ENCODE data around the gene ST8SIA6.
"Not testable (repeated sequence)": the region's sequence is repeated elsewhere in the genome, so short reads cannot be mapped to it uniquely, and the experiment has no call there.

The ST8SIA6 gene

GRCh38 chr10:17455015-17455520, 673 bp upstream of the ST8SIA6 start:
- Histone ChIP-seq H3K9me3 (ENCODE audit: low read length) (peaks cover 4% of the 10 kb centered on the region), H3K4me3 (ENCODE audit: low read depth in 1 of 2, low read length in 2 of 2) (peak overlapping the region in 1 of 2 donors; percentile 1), H3K9ac (ENCODE audit: low read length) (no peak overlapping the region), H3K4me1 (ENCODE audit: insufficient read depth, low read length) (no peaks in the 10 kb centered on the region), H3K36me3 (ENCODE audit: insufficient read depth, low read length) (no peaks in the 10 kb centered on the region), H3K27ac (ENCODE audit: low read depth, low read length) (no peak overlapping the region), H3K27me3 (ENCODE audit: control insufficient read depth in 1 of 2, insufficient read depth in 2 of 2, low read length in 2 of 2) (peaks cover 13 to 32% of the 10 kb centered on the region in 2 donors)

GRCh38 chr10:17453373-17454091, 863 bp downstream of the ST8SIA6 start:
- no peak overlapping the region for H3K27ac ChIP-seq (ENCODE audit: low read depth, low read length)
- H3K36me3 ChIP-seq (ENCODE audit: insufficient read depth, low read length), result no peaks in the 10 kb centered on the region
- H3K4me3 ChIP-seq (ENCODE audit: low read depth in 1 of 2, low read length in 2 of 2), result peak overlapping the region in 1 of 2 donors; percentile 3
- H3K27me3 ChIP-seq (ENCODE audit: control insufficient read depth in 1 of 2, insufficient read depth in 2 of 2, low read length in 2 of 2), result peaks cover 13 to 32% of the 10 kb centered on the region in 2 donors
- H3K4me1 ChIP-seq (ENCODE audit: insufficient read depth, low read length), result no peaks in the 10 kb centered on the region
- no peak overlapping the region for H3K9ac ChIP-seq (ENCODE audit: low read length)
- H3K9me3 ChIP-seq (ENCODE audit: low read length), result peaks cover 4% of the 10 kb centered on the region

GRCh38 chr10:17453035-17453372, 1.4 kb downstream of the ST8SIA6 start:
- Histone ChIP-seq H3K4me1 (ENCODE audit: insufficient read depth, low read length) (no peaks in the 10 kb centered on the region), H3K9me3 (ENCODE audit: low read length) (peaks cover 4% of the 10 kb centered on the region), H3K27me3 (ENCODE audit: control insufficient read depth in 1 of 2, insufficient read depth in 2 of 2, low read length in 2 of 2) (peaks cover 13 to 32% of the 10 kb centered on the region in 2 donors), H3K27ac (ENCODE audit: low read depth, low read length) (no peak overlapping the region), H3K36me3 (ENCODE audit: insufficient read depth, low read length) (no peaks in the 10 kb centered on the region), H3K4me3 (ENCODE audit: low read depth in 1 of 2, low read length in 2 of 2) (no peak overlapping the region), H3K9ac (ENCODE audit: low read length) (no peak overlapping the region)

- H3K9ac ChIP-seq (ENCODE audit: low read length), result no peak overlapping the region
- H3K27ac ChIP-seq (ENCODE audit: low read depth, low read length), result no peak overlapping the region
- H3K27me3 ChIP-seq (ENCODE audit: control insufficient read depth in 1 of 2, insufficient read depth in 2 of 2, low read length in 2 of 2), result peaks cover 13 to 32% of the 10 kb centered on the region in 2 donors
- H3K36me3 ChIP-seq (ENCODE audit: insufficient read depth, low read length), result no peaks in the 10 kb centered on the region
- no peak overlapping the region for H3K4me3 ChIP-seq (ENCODE audit: low read depth in 1 of 2, low read length in 2 of 2)
- no peaks in the 10 kb centered on the region for H3K4me1 ChIP-seq (ENCODE audit: insufficient read depth, low read length)
- H3K9me3 ChIP-seq (ENCODE audit: low read length), result peaks cover 4% of the 10 kb centered on the region
These were observed 2.1 kb downstream of the ST8SIA6 start for GRCh38 chr10:17452060-17452841.

- peaks cover 10 to 20% of the 10 kb centered on the region in 2 donors for H3K27me3 ChIP-seq (ENCODE audit: control insufficient read depth in 1 of 2, insufficient read depth in 2 of 2, low read length in 2 of 2)
- no peaks in the 10 kb centered on the region for H3K4me1 ChIP-seq (ENCODE audit: insufficient read depth, low read length)
- no peak overlapping the region for H3K9ac ChIP-seq (ENCODE audit: low read length)
- no peak overlapping the region for H3K4me3 ChIP-seq (ENCODE audit: low read depth in 1 of 2, low read length in 2 of 2)
- H3K36me3 ChIP-seq (ENCODE audit: insufficient read depth, low read length), result no peaks in the 10 kb centered on the region
- peaks cover 1% of the 10 kb centered on the region for H3K9me3 ChIP-seq (ENCODE audit: low read length)
- no peak overlapping the region for H3K27ac ChIP-seq (ENCODE audit: low read depth, low read length)
These were observed 4.4 kb downstream of the ST8SIA6 start for GRCh38 chr10:17450024-17450423.

GRCh38 chr10:17445400-17445998, 8.9 kb downstream of the ST8SIA6 start:
- H3K4me1 ChIP-seq (ENCODE audit: insufficient read depth, low read length), result no peaks in the 10 kb centered on the region
- no peaks in the 10 kb centered on the region for H3K9me3 ChIP-seq (ENCODE audit: low read length)
- no peak overlapping the region for H3K4me3 ChIP-seq (ENCODE audit: low read depth in 1 of 2, low read length in 2 of 2)
- no peaks in the 10 kb centered on the region for H3K27me3 ChIP-seq (ENCODE audit: control insufficient read depth in 1 of 2, insufficient read depth in 2 of 2, low read length in 2 of 2)
- no peak overlapping the region for H3K9ac ChIP-seq (ENCODE audit: low read length)
- H3K27ac ChIP-seq (ENCODE audit: low read depth, low read length), result no peak overlapping the region
- no peaks in the 10 kb centered on the region for H3K36me3 ChIP-seq (ENCODE audit: insufficient read depth, low read length)

- Histone ChIP-seq H3K27ac (ENCODE audit: low read depth, low read length) (no peak overlapping the region), H3K36me3 (ENCODE audit: insufficient read depth, low read length) (no peaks in the 10 kb centered on the region), H3K9me3 (ENCODE audit: low read length) (no peaks in the 10 kb centered on the region)
These were observed 10.0 kb downstream of the ST8SIA6 start for GRCh38 chr10:17444388-17444714.

GRCh38 chr10:17443707-17444387, 10.5 kb downstream of the ST8SIA6 start:
- H3K27ac ChIP-seq (ENCODE audit: low read depth, low read length), result no peak overlapping the region
- no peaks in the 10 kb centered on the region for H3K4me1 ChIP-seq (ENCODE audit: insufficient read depth, low read length)
- H3K9ac ChIP-seq (ENCODE audit: low read length), result no peak overlapping the region
- no peak overlapping the region for H3K4me3 ChIP-seq (ENCODE audit: low read depth in 1 of 2, low read length in 2 of 2)
- H3K27me3 ChIP-seq (ENCODE audit: control insufficient read depth in 1 of 2, insufficient read depth in 2 of 2, low read length in 2 of 2), result no peaks in the 10 kb centered on the region
- H3K9me3 ChIP-seq (ENCODE audit: low read length), result no peaks in the 10 kb centered on the region
- no peaks in the 10 kb centered on the region for H3K36me3 ChIP-seq (ENCODE audit: insufficient read depth, low read length)

More at GRCh38 chr10:17444388-17444714, 10.0 kb downstream of the ST8SIA6 start:
- Histone ChIP-seq H3K27me3 (ENCODE audit: control insufficient read depth in 1 of 2, insufficient read depth in 2 of 2, low read length in 2 of 2) (no peaks in the 10 kb centered on the region), H3K4me1 (ENCODE audit: insufficient read depth, low read length) (no peaks in the 10 kb centered on the region), H3K9ac (ENCODE audit: low read length) (no peak overlapping the region), H3K4me3 (ENCODE audit: low read depth in 1 of 2, low read length in 2 of 2) (no peak overlapping the region)

- H3K27ac ChIP-seq (ENCODE audit: low read depth, low read length), result no peak overlapping the region
- no peak overlapping the region for H3K4me3 ChIP-seq (ENCODE audit: low read depth in 1 of 2, low read length in 2 of 2)
- no peaks in the 10 kb centered on the region for H3K36me3 ChIP-seq (ENCODE audit: insufficient read depth, low read length)
- H3K4me1 ChIP-seq (ENCODE audit: insufficient read depth, low read length), result no peaks in the 10 kb centered on the region
- no peaks in the 10 kb centered on the region for H3K9me3 ChIP-seq (ENCODE audit: low read length)
- peaks cover 0 to 4% of the 10 kb centered on the region in 2 donors for H3K27me3 ChIP-seq (ENCODE audit: control insufficient read depth in 1 of 2, insufficient read depth in 2 of 2, low read length in 2 of 2)
- no peak overlapping the region for H3K9ac ChIP-seq (ENCODE audit: low read length)
These were observed 15.8 kb downstream of the ST8SIA6 start for GRCh38 chr10:17438583-17438982.

GRCh38 chr10:17436578-17436977, 17.8 kb downstream of the ST8SIA6 start:
- H3K27ac ChIP-seq (ENCODE audit: low read depth, low read length); H3K9ac ChIP-seq (ENCODE audit: low read length); H3K36me3 ChIP-seq (ENCODE audit: insufficient read depth, low read length); H3K4me1 ChIP-seq (ENCODE audit: insufficient read depth, low read length); H3K27me3 ChIP-seq (ENCODE audit: control insufficient read depth in 1 of 2, insufficient read depth in 2 of 2, low read length in 2 of 2); H3K9me3 ChIP-seq (ENCODE audit: low read length); H3K4me3 ChIP-seq (ENCODE audit: low read depth in 1 of 2, low read length in 2 of 2): not testable (repeated sequence)

- Histone ChIP-seq H3K9me3 (ENCODE audit: low read length) (no peaks in the 10 kb centered on the region), H3K9ac (ENCODE audit: low read length) (no peak overlapping the region), H3K27ac (ENCODE audit: low read depth, low read length) (no peak overlapping the region), H3K4me1 (ENCODE audit: insufficient read depth, low read length) (no peaks in the 10 kb centered on the region), H3K36me3 (ENCODE audit: insufficient read depth, low read length) (no peaks in the 10 kb centered on the region), H3K27me3 (ENCODE audit: control insufficient read depth in 1 of 2, insufficient read depth in 2 of 2, low read length in 2 of 2) (peaks cover 0 to 6% of the 10 kb centered on the region in 2 donors), H3K4me3 (ENCODE audit: low read depth in 1 of 2, low read length in 2 of 2) (no peak overlapping the region)
These were observed 18.4 kb downstream of the ST8SIA6 start for GRCh38 chr10:17435953-17436352.

Data from muscle layer of colon (tissue), 2 donors.